HCT116 (cell line): ENCODE results near the gene MUC5B. TPM values are rescaled to one million over a fixed set of nuclear protein-coding genes. Genes with fewer than 3 reads are reported as not detected.

Experiments
- ATAC-seq: fragments of 200-7000 bp; cut with Tn5 transposase; 2 replicates; pipeline ENCODE4 v1.9.1; 2020; ENCODE audit warnings: mild to moderate bottlenecking, moderate library complexity
- BruUV-seq: library from RNA; stranded (reverse); fragments of 400-500 nt; replicated peaks from 2 replicates; lab custom pipeline; 2021; lab: Mats Ljungman, UMichigan
- CTCF ChIA-PET: fragments of 300-600 bp; sonication (Branson Sonifier 250); formaldehyde crosslinking; loops from one replicate; lab custom pipeline; 2021; ENCODE audit warnings: antibody characterized with exemption; lab: Charles Lee
- POLR2A ChIA-PET: fragments of 300-600, 350-600 bp; sonication (Branson Sonifier 250); formaldehyde crosslinking; loops from one replicate; lab custom pipeline; 2021; ENCODE audit warnings: antibody characterized with exemption; lab: Charles Lee
- RAD21 ChIA-PET, 2 experiments: fragments of 300-600 bp; sonication (Branson Sonifier 250); formaldehyde crosslinking; loops; one replicate each; lab custom pipeline; 2023; ENCODE audit warnings: low total read pairs in 2 of 2; ENCODE audit not compliant: uncharacterized antibody in 2 of 2, unreplicated experiment in 2 of 2, low non-redundant PET in 1 of 2; lab: Charles Lee
- DNase-seq: peaks from one replicate; pipeline ENCODE4 v3.0.0-alpha.2; 2010; ENCODE audit warnings: low read depth, low spot score
- H2AFZ ChIP-seq: fragments of 200-600 bp; shearing (Covaris generic), sonication (generic); 2 replicates; pipeline ENCODE4 v1.6.1; 2017; ENCODE audit warnings: low read depth, mixed run types, mixed read lengths, antibody characterized with exemption, low read length; ENCODE audit not compliant: poor library complexity, severe bottlenecking
- H3K27ac ChIP-seq: 2 replicates; pipeline ENCODE4 v1.5.1; 2012; ENCODE audit warnings: low read depth, low read length
- H3K27me3 ChIP-seq: fragments of 200-600 bp; sonication (generic); 2 replicates; pipeline ENCODE4 v1.6.1; 2016; ENCODE audit warnings: mixed run types, low read length, mixed read lengths; ENCODE audit not compliant: insufficient read depth
- H3K36me3 ChIP-seq, 2 experiments: fragments of 200-500 bp in 1 of 2; fragments of 200-600 bp in 1 of 2; sonication (Bioruptor generic) in 1 of 2; sonication (generic) in 1 of 2; 2 replicates each; pipeline versions ENCODE4 v1.5.1 to v1.6.1; 2014 to 2016; ENCODE audit warnings: low read length in 2 of 2, inconsistent platforms in 1 of 2, mixed read lengths in 1 of 2, mixed run types in 1 of 2; ENCODE audit not compliant: insufficient read depth in 2 of 2, control insufficient read depth in 1 of 2
- H3K4me1 ChIP-seq, 2 experiments: fragments of 200-600 bp in 1 of 2; sonication (generic) in 1 of 2; 2 replicates each; pipeline versions ENCODE4 v1.5.1 to v1.6.1; 2012 to 2017; ENCODE audit warnings: low read length in 2 of 2, inconsistent platforms in 1 of 2, mild to moderate bottlenecking in 1 of 2, mixed read lengths in 1 of 2, mixed run types in 1 of 2, moderate library complexity in 1 of 2; ENCODE audit not compliant: insufficient read depth in 2 of 2, control insufficient read depth in 1 of 2
- H3K4me2 ChIP-seq: fragments of 200-600 bp; sonication (generic); 2 replicates; pipeline ENCODE4 v1.6.1; 2017; ENCODE audit warnings: mixed run types, low read length, mixed read lengths
- H3K4me3 ChIP-seq, 2 experiments: fragments of 200-600 bp in 1 of 2; sonication (generic) in 1 of 2; replicated peaks in 1 of 2; 2 replicates each; pipeline ENCODE4 v1.5.1; 2011 to 2016; ENCODE audit warnings: low read length in 2 of 2, control low read depth in 1 of 2, low read depth in 1 of 2, mild to moderate bottlenecking in 1 of 2, mixed read lengths in 1 of 2, mixed run types in 1 of 2
- H3K79me2 ChIP-seq: fragments of 200-600 bp; sonication (generic); 2 replicates; pipeline ENCODE4 v1.6.1; 2017; ENCODE audit warnings: mild to moderate bottlenecking, mixed run types, low read length, moderate library complexity, mixed read lengths; ENCODE audit not compliant: insufficient read depth
- H3K9ac ChIP-seq: fragments of 200-600 bp; sonication (generic); 2 replicates; pipeline ENCODE4 v1.6.1; 2016; ENCODE audit warnings: low read length, mixed read lengths
- H3K9me2 ChIP-seq: fragments of 200-600 bp; sonication (generic), shearing (Covaris generic); 2 replicates; pipeline ENCODE4 v1.6.1; 2017; ENCODE audit warnings: mixed run types, mild to moderate bottlenecking, moderate library complexity; ENCODE audit not compliant: insufficient read depth
- H3K9me3 ChIP-seq, 2 experiments: fragments of 200-500 bp in 1 of 2; fragments of 200-600 bp in 1 of 2; sonication (Bioruptor generic) in 1 of 2; sonication (generic) in 1 of 2; 2 replicates each; pipeline ENCODE4 v1.6.1; 2014 to 2017; ENCODE audit warnings: low read length in 2 of 2, mixed read lengths in 2 of 2, inconsistent platforms in 1 of 2, low read depth in 1 of 2, mild to moderate bottlenecking in 1 of 2, mixed run types in 1 of 2, moderate library complexity in 1 of 2; ENCODE audit not compliant: control insufficient read depth in 1 of 2, insufficient read depth in 1 of 2
- H4K20me1 ChIP-seq: fragments of 200-600 bp; sonication (generic), shearing (Covaris generic); 2 replicates; pipeline ENCODE4 v1.6.1; 2017; ENCODE audit warnings: mixed run types, mild to moderate bottlenecking, moderate library complexity; ENCODE audit not compliant: insufficient read depth
- CEBPB ChIP-seq: IDR thresholded peaks from 2 replicates; pipeline ENCODE4 v1.6.1; 2012; ENCODE audit warnings: low read depth
- EGR1 ChIP-seq: IDR thresholded peaks from 2 replicates; pipeline ENCODE4 v1.6.1; 2012; ENCODE audit warnings: low read depth
- ELF1 ChIP-seq: IDR thresholded peaks from 2 replicates; pipeline ENCODE4 v1.6.1; 2012; ENCODE audit warnings: low read depth, borderline replicate concordance
- FOSL1 ChIP-seq: IDR thresholded peaks from 2 replicates; pipeline ENCODE4 v1.6.1; 2012; ENCODE audit warnings: low read depth
- JUND ChIP-seq: IDR thresholded peaks from 2 replicates; pipeline ENCODE4 v1.6.1; 2012
- POLR2A ChIP-seq: IDR thresholded peaks from 2 replicates; pipeline ENCODE4 v1.7.0; 2011; ENCODE audit warnings: borderline replicate concordance; ENCODE audit not compliant: insufficient read depth, insufficient read length; ENCODE audit errors: extremely low read depth
- POLR2AphosphoS5 ChIP-seq: IDR thresholded peaks from 2 replicates; pipeline ENCODE4 v1.6.1; 2011; ENCODE audit warnings: mild to moderate bottlenecking, low read depth, low read length, moderate library complexity
- RAD21 ChIP-seq: IDR thresholded peaks from 2 replicates; pipeline ENCODE4 v1.6.1; 2012; ENCODE audit warnings: low read depth, mild to moderate bottlenecking
- SIN3A ChIP-seq: IDR thresholded peaks from 2 replicates; pipeline ENCODE4 v1.6.1; 2012; ENCODE audit warnings: low read depth
- SP1 ChIP-seq: IDR thresholded peaks from 2 replicates; pipeline ENCODE4 v1.6.1; 2012; ENCODE audit warnings: low read depth
- SRF ChIP-seq: IDR thresholded peaks from 2 replicates; pipeline ENCODE4 v1.6.1; 2012; ENCODE audit warnings: low read depth
- YY1 ChIP-seq: IDR thresholded peaks from 2 replicates; pipeline ENCODE4 v1.6.1; 2011; ENCODE audit warnings: low read length, low read depth, moderate library complexity, mild to moderate bottlenecking; ENCODE audit not compliant: insufficient replicate concordance; ENCODE audit errors: extremely low read depth
- ZFX ChIP-seq: fragments of 450-650 bp; IDR thresholded peaks from 2 replicates; pipeline ENCODE4 v1.6.1; 2017
- ZNF274 ChIP-seq: fragments of 200-500 bp; sonication (Bioruptor generic); IDR thresholded peaks from 2 replicates; pipeline ENCODE4 v1.6.1; 2014; ENCODE audit warnings: mild to moderate bottlenecking, low read depth, low read length, inconsistent platforms
- intact Hi-C: fragments of 100-400 bp; cut with micrococcal nuclease; formaldehyde crosslinking; loops from 2 replicates; pipeline ENCODE4 v1.10.0; 2022
- total RNA-seq: library from RNA; stranded (reverse); gene quantifications from one replicate; pipeline ENCODE4 v1.2.1, GENCODE V29; 2021; ENCODE audit not compliant: unreplicated experiment
- TF ChIP-seq, protein P1 (sequence below): IDR thresholded peaks from 2 replicates; pipeline ENCODE4 v1.6.1; 2012
- TF ChIP-seq, protein P2 (sequence below), 3 experiments: fragments of 200-600 bp in 1 of 3; sonication (generic) in 1 of 3; IDR thresholded peaks in 2 of 3; conservative IDR thresholded peaks in 1 of 3; 2 replicates each; pipeline ENCODE4 v1.5.1; 2012 to 2017; ENCODE audit warnings: low read depth in 2 of 3, low read length in 2 of 3, antibody characterized with exemption in 1 of 3, borderline replicate concordance in 1 of 3, control low read depth in 1 of 3, mild to moderate bottlenecking in 1 of 3, mixed read lengths in 1 of 3, mixed run types in 1 of 3, moderate library complexity in 1 of 3; ENCODE audit not compliant: insufficient read depth in 1 of 3
- TF ChIP-seq, protein P3 (sequence below): IDR thresholded peaks from 2 replicates; pipeline ENCODE4 v1.6.1; 2012

The MUC5B gene
- total RNA-seq, 1 experiment from 2014 or later: 1.5 TPM

DNA sequence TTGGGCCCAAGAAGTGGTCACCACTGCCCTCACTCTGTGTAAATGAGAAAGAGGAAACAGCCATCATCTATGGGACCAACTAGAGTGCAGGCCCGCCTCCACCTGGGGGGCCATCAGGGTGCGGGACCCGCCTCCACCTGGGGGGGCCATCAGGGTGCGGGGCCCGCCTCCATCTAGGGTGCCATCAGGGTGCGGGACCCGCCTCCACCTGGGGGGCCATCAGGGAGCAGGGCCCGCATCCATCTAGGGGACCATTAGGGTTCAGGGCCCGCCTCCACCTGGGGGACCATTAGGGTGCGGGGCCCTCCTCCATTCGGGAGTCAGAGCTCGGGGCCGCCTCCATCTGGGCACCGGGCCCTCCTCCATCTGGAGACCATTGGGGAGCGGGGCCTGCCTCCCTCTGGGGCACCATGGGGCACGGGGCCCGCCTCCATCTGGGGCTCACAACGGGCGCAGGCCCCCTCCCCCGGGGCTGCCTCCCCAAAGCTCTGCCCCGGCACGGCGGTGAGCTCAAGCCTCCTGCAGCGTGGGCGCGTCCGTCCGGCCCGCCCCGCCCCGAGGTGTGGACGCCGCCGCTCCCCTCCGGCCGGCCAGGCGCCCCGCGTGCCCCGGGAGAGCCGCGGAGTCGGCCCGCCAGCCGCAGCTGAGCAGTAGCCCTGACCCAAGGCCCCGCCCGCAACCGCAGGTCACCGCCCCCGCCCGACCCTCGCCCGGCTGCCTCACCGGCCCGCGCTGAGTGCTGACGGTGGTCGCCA, 86.1 kb downstream of the MUC5B start:
- no peak for DNase-seq
- Histone ChIP-seq H3K79me2 (peaks cover 24% of the 10 kb centered on the region), H3K4me3 (peak overlapping the region; percentile 62 to 82), H3K27ac (peak overlapping the region; percentile 59; the same call in 1 of the 2 replicates), H3K9ac (peak overlapping the region; percentile 66), H3K4me2 (peak overlapping the region; percentile 98), H3K27me3 (no peaks in the 10 kb centered on the region), H3K4me1 (peaks cover 5 to 25% of the 10 kb centered on the region in 2 experiments; a peak in 3 of 4 replicates), H4K20me1 (no peaks in the 10 kb centered on the region), H3K36me3 (no peaks in the 10 kb centered on the region), H3K9me2 (no peaks in the 10 kb centered on the region)
- no TSS peak for BruUV-seq
- ChIA-PET RAD21 (no interaction called here), POLR2A (no interaction called here)
- peak; percentile 51; the same call in 1 of the 2 replicates for TF ChIP-seq EGR1
- no peak for TF ChIP-seq ELF1
- TF ChIP-seq, all 23 proteins: peak for 1
- intact Hi-C loops: loop anchor here (5.0 kb wide), 1 partner anchor 47 kb away; no protein-coding TSS in a partner anchor
- Histone ChIP-seq H3K9me3 (peaks cover 0 to 15% of the 10 kb centered on the region in 2 experiments; a peak in 1 of 4 replicates), H2AFZ (no peak overlapping the region)
- ATAC-seq: peak; percentile 69
- CTCF ChIA-PET: no interaction called here

DNA sequence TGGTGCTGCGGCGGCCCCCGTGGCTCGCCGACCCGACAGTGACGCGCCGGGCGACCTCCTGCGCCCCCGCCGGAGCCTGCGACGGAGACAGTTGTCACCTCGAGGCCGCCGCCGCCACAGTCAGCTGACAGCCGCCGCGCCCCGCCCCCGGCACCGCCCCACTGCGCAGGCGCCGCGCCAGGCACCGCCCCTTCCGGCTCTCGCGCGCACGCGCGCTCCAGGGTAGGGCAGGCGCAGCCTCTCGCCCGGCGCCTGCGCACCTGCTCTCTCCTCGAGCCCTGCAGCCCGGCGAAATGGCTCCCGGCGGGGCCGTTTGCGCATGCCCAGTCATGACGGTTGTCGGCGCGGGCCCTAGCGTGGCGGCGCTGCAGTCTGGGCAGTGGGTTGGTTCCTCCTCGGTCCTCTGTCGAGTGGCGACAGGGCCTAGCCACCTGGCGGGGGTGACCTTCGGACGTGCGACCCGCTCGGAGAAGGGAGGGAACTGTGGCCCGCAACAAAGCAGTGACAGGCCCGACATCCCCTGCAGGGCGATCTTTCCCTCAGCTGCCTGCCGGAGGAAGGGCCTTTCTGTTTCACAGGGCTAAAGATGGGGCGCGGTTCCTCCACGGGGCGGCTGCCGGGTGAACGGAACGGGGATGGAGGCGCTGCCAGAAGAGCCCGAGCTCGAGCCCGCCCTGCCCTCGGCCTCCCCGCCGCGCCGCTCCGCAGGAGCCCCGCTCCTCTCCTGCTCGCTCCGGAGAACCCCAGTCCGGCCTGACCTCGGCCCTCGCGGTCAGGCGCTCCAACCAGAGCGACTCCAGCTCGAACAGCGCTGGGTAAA, 86.8 kb downstream of the MUC5B start, which contains the start of gene TOLLIP:
Gene TOLLIP (minus strand): TSS at position 135 of the 820 bp plus-strand sequence. CDS start 134 bp downstream, at position 1.
- peak within 1 kb of the TSS; percentile 73 to 82 for H3K4me3 ChIP-seq
- POLR2A ChIA-PET: no interaction called here
- no peak within 1 kb of the TSS for H2AFZ ChIP-seq
- H3K27ac ChIP-seq: peak within 1 kb of the TSS; percentile 72
- H3K9me2 ChIP-seq: no peaks in the 10 kb centered on the region
- RAD21 ChIA-PET: no interaction called here
- TF ChIP-seq ZNF274 (no peak), CEBPB (no peak), SIN3A (0 out of 2 replicates have a peak, but pooled peaks have one; percentile 34), FOSL1 (no peak), ZFX (peak; percentile 93), POLR2AphosphoS5 (peak; percentile 93), RAD21 (peak; percentile 22; the same call in 1 of the 2 replicates), JUND (no peak), YY1 (peak; percentile 90), POLR2A (no peak), SP1 (no peak), SRF (no peak)
- TF ChIP-seq, protein P1, sequence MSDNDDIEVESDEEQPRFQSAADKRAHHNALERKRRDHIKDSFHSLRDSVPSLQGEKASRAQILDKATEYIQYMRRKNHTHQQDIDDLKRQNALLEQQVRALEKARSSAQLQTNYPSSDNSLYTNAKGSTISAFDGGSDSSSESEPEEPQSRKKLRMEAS: peak; percentile 74
- TF ChIP-seq, protein P2, sequence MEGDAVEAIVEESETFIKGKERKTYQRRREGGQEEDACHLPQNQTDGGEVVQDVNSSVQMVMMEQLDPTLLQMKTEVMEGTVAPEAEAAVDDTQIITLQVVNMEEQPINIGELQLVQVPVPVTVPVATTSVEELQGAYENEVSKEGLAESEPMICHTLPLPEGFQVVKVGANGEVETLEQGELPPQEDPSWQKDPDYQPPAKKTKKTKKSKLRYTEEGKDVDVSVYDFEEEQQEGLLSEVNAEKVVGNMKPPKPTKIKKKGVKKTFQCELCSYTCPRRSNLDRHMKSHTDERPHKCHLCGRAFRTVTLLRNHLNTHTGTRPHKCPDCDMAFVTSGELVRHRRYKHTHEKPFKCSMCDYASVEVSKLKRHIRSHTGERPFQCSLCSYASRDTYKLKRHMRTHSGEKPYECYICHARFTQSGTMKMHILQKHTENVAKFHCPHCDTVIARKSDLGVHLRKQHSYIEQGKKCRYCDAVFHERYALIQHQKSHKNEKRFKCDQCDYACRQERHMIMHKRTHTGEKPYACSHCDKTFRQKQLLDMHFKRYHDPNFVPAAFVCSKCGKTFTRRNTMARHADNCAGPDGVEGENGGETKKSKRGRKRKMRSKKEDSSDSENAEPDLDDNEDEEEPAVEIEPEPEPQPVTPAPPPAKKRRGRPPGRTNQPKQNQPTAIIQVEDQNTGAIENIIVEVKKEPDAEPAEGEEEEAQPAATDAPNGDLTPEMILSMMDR (IDR thresholded peaks at IDR 0.05 in 2 of 3, conservative IDR thresholded peaks at IDR 0.05 in 1 of 3; ENCODE audit: borderline replicate concordance in 1 of 3, insufficient read depth in 1 of 3, low read depth in 2 of 3, low read length in 2 of 3): 0 out of 6 replicates have a peak, but pooled peaks of 1 of the 3 experiments have one; percentile 11
- TF ChIP-seq, protein P3, sequence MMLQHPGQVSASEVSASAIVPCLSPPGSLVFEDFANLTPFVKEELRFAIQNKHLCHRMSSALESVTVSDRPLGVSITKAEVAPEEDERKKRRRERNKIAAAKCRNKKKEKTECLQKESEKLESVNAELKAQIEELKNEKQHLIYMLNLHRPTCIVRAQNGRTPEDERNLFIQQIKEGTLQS: no peak
- no peaks in the 10 kb centered on the region for H3K27me3 ChIP-seq
- peaks cover 19% of the 10 kb centered on the region for H3K79me2 ChIP-seq
- DNase-seq (peak; percentile 74), ATAC-seq (peak; percentile 91)
- TSS peak; percentile 85 for BruUV-seq
- H3K9me3 ChIP-seq: peaks cover 0 to 15% of the 10 kb centered on the region in 2 experiments; a peak in 1 of 4 replicates
- CTCF ChIA-PET: no interaction called here
- H3K4me1 ChIP-seq: peaks cover 5 to 25% of the 10 kb centered on the region in 2 experiments; a peak in 3 of 4 replicates
- H3K4me2 ChIP-seq: peak within 1 kb of the TSS; percentile 98
- intact Hi-C loops: loop anchor here (5.0 kb wide), 1 partner anchor 47 kb away; no protein-coding TSS in a partner anchor
- peak within 1 kb of the TSS; percentile 89 for H3K9ac ChIP-seq
- H3K36me3 ChIP-seq: no peaks in the 10 kb centered on the region
- no peaks in the 10 kb centered on the region for H4K20me1 ChIP-seq
